ENCODE data around the gene TOM1L2. TPM values are rescaled to one million over a fixed set of nuclear protein-coding genes. Genes with fewer than 3 reads are reported as not detected.
"Not testable (repeated sequence)": the region's sequence is repeated elsewhere in the genome, so short reads cannot be mapped to it uniquely, and the experiment has no call there.

Gene TOM1L2
- total and polyA plus RNA-seq, 12 donors = 46.4 to 331 (median 273) TPM

GRCh38 chr17:17943281-17943984 is 28.8 kb downstream of the TOM1L2 start:
- no peak for TF ChIP-seq CTCF (IDR thresholded peaks at IDR 0.05)
- Histone ChIP-seq H3K36me3 (no peaks in the 10 kb centered on the region), H3K4me1 (peaks cover 35 to 96% (median 75%) of the 10 kb centered on the region in 9 donors), H3K27me3 (no peaks in the 10 kb centered on the region), H3K9me3 (no peaks in the 10 kb centered on the region), H3K4me3 (no peak overlapping the region), H3K27ac (peak overlapping the region in 6 of 10 donors; percentile 3 to 42 (median 30))
- intact Hi-C loops (cut with DNase I) = no loop called here
- ATAC-seq (peak in 2 of 8 donors; percentile 34 to 36), DNase-seq (no peak)
- WGBS, 2 donors = 34 to 39% methylated on average over 3 of the region's 3 CpGs

GRCh38 chr17:17942846-17943245 is 29.4 kb downstream of the TOM1L2 start:
- TF ChIP-seq CTCF (IDR thresholded peaks at IDR 0.05) = no peak
- ATAC-seq = no peak
- no peak for DNase-seq
- H3K4me3 ChIP-seq = no peak overlapping the region
- H3K27ac ChIP-seq = peak overlapping the region in 6 of 10 donors; percentile 3 to 42 (median 30)
- no peaks in the 10 kb centered on the region for H3K36me3 ChIP-seq
- H3K4me1 ChIP-seq = peaks cover 36 to 96% (median 76%) of the 10 kb centered on the region in 9 donors
- no peaks in the 10 kb centered on the region for H3K27me3 ChIP-seq
- intact Hi-C loops (cut with DNase I) = no loop called here
- H3K9me3 ChIP-seq = no peaks in the 10 kb centered on the region

- H3K27ac ChIP-seq = peak overlapping the region in 6 of 10 donors; percentile 37 to 62 (median 56)
- DNase-seq (no peak), ATAC-seq (no peak)
- TF ChIP-seq CTCF (IDR thresholded peaks at IDR 0.05) = no peak
- intact Hi-C loops (cut with DNase I) = no loop called here
- no peaks in the 10 kb centered on the region for H3K36me3 ChIP-seq
- 23 to 33% methylated on average over 5 of the region's 5 CpGs for WGBS, 2 donors
- no peaks in the 10 kb centered on the region for H3K9me3 ChIP-seq
- peaks cover 42 to 97% (median 80%) of the 10 kb centered on the region in 9 donors for H3K4me1 ChIP-seq
- no peak overlapping the region for H3K4me3 ChIP-seq
- no peaks in the 10 kb centered on the region for H3K27me3 ChIP-seq
These were observed 31.2 kb downstream of the TOM1L2 start for GRCh38 chr17:17941015-17941414.

- DNase-seq (no peak), ATAC-seq (no peak)
- TF ChIP-seq CTCF (IDR thresholded peaks at IDR 0.05) = no peak
- H3K4me3 ChIP-seq = no peak overlapping the region
- H3K36me3 ChIP-seq = no peaks in the 10 kb centered on the region
- H3K4me1 ChIP-seq = peaks cover 44 to 98% (median 82%) of the 10 kb centered on the region in 9 donors
- no peaks in the 10 kb centered on the region for H3K9me3 ChIP-seq
- H3K27ac ChIP-seq = peak overlapping the region in 5 of 10 donors; percentile 52 to 62 (median 57)
- 26 to 34% methylated on average over 3 of the region's 3 CpGs for WGBS, 2 donors
- intact Hi-C loops (cut with DNase I) = no loop called here
- no peaks in the 10 kb centered on the region for H3K27me3 ChIP-seq
These were observed 31.7 kb downstream of the TOM1L2 start for GRCh38 chr17:17940441-17940911.

- H3K4me3 ChIP-seq; ATAC-seq; H3K9me3 ChIP-seq; H3K36me3 ChIP-seq; H3K27me3 ChIP-seq; DNase-seq; intact Hi-C loops (cut with DNase I): not testable (repeated sequence)
- Histone ChIP-seq H3K27ac (peak overlapping the region in 5 of 10 donors; percentile 52 to 62 (median 57)), H3K4me1 (peaks cover 44 to 99% (median 87%) of the 10 kb centered on the region in 9 donors)
- 82 to 83% methylated on average over 7 of the region's 7 CpGs for WGBS, 2 donors
These were observed 32.3 kb downstream of the TOM1L2 start for GRCh38 chr17:17939941-17940340.

All from heart right ventricle (tissue), 16 donors.